HL-60/S4 (cell line): ENCODE measurements around the gene ZNRD2.

Source experiments
- in situ Hi-C: fragments of 300-500 bp; cut with MboI; formaldehyde crosslinking; loops from 2 replicates; pipeline ENCODE4 v1.14.3; 2022; ENCODE audit warnings: low sequenced_read_pairs

The ZNRD2 gene

DNA sequence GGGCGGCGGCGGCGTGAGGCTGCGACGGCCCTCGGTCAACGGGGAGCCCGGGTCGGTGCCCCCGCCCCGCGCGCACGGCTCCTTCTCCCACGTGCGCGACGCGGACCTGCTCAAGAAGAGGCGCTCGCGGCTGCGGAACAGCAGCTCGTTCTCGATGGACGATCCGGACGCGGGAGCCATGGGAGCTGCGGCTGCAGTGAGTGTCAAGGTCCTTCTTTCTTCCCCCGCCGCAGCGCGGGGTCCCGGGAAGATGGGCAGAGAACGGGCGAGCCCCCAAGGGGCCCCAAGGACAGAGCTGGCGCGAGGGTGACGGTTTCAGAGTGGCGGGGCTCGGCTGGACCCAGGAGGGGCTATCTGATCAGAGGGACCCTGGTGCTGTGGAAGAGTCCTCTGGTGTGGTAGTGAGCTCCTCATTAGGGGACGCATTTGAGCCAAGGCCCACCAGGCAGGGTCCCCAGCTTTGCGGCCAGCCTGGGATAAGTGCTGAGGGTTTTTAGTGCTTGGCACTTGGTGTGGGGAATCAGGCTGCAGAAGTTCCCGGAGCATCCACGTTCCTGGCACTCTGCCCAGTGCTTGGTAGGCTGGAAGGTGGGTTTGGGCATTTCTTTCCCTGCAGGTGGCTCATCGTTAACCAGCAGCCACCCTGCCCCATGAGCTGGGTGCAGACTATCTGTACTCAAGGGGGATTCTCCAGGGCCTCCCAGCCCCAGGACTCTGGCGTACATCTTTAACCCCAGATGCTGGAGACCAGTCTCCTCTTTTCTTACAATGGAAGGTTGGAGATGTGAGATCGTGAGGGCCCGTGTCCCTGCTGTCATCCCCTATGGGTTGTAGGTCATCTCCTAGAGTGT is 15.3 kb downstream of the ZNRD2 start:
- in situ Hi-C loops = no loop called here

DNA sequence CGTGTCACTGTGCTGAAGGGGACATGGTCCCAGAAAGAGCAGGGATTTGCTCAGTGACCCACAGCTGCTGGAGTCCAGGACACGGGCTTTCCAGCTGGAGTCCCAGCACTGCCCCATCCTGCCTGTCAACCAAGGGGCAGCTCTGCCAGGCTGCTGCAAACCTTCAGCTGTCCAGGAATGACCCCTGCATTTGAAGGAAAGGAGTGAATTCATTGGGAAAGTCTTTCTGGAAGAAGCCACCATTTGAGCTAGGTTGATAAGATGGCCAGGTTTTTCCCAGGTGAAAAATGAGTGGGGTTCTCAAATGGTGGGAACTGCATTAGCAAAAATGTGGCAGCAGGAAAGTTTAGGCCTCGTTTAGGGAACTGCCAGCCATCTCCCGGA is 16.0 kb downstream of the ZNRD2 start:
- in situ Hi-C loops = no loop called here

DNA sequence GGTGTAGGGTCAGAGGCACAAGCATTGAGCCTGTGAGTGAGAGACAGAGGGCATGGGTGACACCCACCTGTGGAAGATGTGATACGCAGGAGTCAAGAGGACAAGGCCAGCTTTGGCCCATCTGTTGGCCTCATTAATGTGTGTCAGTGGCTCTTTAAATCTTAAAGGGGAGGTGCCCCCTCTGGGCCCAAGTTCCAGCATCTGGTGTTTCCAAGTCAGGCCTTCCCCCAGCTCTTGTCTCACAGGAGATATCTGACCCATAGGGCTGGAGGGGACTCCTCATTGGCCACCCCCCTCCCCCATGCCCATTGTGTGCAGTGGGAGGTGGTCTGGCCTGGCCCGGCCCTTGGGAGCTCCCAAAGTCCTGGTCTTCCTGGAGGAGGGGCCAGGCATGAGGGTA is 16.4 kb downstream of the ZNRD2 start:
- in situ Hi-C loops = no loop called here

DNA sequence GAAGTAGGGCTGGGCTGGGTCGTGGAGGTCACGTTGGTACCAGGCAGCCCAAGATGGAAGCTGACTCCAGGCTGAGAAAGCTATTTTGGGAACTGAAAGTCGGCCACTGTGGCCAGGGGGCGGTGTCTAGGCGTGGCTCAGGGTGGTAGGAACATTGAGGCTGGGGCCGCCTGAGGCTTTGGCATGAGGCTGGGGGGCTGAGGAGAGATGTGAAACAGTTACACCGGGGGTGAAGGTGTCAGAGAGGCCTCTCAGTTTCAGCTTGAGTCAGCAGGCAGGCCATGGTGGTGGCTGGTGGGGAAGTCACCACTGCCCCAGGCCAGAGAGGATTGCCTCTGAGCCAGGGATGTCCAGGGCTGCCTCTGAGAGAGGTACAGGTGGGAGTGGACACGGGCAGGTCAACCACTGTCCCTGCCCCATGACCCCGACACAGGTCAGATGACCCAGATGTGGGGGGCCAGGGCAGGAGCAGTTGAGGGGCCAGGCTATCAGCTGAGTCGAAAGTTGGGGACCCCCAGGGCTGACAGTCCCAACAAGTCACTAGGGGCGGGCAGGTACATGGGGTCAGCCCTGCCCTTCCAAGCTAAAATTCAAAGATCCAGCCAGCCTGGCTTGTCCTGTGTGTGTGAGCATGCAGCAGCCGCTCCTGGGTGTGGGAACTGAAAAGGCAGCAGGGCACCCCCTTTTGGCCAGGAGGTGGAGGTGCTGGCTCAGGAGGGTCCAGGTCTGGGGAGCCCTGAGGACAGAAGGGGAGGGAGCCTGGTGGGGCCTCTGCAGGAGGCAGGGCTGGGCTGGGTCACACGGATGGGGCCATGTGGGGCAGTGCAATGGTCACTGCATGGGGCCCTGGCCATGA is 18.1 kb downstream of the ZNRD2 start:
- in situ Hi-C loops = no loop called here

DNA sequence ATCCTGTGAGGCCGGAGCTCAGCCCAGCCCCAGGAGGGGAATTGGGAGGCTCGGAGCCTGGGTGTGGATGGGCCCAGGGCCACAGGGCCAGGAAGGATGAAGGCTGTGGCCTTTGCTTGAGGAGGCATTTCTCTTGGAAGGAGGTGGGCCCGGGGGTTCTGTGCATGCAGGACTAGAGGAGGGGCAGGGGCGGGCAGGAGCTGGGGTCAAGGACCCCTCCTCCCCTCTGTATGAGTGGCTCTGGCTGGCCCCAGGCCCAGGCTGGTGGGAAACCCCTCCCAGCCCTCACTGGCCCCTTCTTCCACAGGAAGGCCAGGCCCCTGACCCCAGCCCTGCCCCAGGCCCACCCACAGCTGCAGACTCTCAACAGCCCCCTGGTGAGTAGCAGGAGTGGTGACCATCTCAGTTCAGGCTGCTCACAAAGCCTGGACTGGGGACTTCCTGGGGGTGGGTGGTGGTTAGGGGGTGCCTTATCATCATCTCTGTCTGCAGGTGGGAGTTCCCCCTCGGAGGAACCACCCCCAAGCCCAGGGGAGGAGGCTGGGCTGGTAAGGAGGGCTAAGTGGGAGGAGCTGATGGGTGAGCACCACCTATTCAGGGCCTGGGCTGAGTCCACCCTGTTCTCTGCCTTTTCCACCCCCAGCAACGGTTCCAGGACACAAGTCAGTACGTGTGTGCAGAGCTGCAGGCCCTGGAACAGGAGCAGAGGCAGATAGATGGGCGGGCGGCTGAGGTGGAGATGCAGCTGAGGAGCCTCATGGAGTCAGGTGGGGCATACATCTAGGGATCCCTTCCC is 19.4 kb downstream of the ZNRD2 start:
- in situ Hi-C loops = no loop called here

DNA sequence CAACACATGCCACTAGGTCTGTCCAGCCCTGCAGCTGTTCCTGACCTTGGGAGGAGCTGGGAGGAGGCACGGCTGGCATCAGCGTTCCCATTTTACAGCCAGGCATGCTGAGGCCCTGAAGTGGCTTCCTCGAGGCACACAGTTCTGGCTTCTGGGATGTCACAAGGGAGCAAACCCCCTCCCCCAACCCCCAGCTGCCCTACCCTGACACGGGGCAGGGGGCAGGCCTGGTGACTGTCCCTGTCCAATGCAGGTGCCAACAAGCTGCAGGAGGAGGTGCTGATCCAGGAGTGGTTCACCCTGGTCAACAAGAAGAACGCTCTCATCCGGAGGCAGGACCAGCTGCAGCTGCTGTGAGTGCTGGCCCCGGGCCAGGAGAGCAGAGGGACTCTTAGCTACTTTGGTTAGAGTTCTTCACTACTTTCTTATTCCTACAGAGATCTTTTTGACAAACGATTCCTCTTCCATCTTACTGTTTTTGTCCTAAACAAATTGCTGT is 20.0 kb downstream of the ZNRD2 start:
- in situ Hi-C loops = no loop called here

DNA sequence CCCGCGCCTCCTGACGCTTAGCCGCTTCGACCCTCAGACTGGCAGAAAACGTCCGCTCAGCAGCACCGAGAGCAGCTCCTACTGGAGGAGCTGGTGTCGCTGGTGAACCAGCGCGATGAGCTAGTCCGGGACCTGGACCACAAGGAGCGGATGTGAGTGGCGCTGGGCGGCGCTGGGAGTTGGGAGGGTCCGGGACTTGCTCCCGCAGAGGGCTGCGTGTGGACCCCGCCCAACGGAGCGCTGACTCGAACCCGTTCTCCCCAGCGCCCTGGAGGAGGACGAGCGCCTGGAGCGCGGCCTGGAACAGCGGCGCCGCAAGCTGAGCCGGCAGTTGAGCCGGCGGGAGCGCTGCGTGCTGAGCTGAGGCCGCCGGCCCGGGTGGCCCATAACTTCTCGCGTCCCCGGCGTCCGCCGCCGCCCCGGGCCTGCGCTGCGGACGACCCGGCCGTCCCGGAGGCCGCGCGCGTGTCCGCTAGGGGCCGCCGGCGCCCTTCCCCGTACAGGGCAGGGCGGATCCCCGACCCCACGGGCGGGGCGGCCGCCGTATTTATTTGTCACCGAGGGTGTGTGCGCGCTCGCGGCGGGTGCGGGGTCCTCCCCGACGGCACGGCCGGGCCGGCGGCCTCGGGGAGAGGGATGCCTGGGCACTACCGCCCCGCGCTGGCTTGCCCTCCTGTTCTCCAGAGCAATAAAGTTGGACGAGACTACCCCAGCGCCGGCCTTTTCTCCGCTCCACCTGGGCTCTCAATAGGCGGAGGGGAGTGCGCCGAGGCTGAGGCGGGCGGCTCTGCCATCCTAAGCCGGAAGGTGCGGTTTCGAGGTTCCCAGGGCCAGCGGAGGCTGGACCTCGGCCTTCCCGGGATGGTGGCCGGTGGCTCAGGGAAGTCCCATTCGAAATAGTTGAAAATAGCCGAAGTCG is 21.9 kb downstream of the ZNRD2 start:
- in situ Hi-C loops = no loop called here

DNA sequence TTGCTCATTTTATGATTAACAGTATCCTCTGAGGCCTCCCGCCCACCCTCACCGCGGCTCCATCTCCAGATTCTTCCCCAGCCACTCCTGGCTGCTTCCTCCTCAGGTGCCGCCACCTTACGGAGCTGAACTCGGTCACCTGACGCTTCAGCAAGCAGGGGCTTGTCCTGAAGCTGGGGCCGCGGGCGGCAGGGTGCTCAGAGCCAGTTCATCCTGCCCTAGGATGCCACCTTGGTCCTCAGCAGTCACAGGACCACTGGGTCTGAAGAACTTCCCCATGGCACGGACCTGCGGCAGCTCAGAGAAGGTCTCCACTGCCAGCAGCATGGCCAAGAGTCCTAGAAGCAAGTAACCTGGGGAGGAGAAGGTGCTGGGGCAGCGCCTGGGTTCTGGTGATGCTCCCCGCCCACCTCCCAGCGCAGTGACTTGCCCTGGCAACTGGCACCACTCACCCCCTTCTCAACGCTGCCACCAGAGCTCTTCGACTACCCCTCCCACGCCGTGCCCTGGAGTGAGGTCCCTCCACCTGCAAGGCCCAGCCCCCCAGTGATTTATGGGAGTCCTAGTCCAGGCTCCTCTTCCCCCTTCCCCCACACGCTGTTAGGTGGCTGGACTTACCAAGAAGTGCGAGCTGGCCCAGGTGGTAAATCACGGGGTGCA is 22.7 kb downstream of the ZNRD2 start:
- in situ Hi-C loops = no loop called here

DNA sequence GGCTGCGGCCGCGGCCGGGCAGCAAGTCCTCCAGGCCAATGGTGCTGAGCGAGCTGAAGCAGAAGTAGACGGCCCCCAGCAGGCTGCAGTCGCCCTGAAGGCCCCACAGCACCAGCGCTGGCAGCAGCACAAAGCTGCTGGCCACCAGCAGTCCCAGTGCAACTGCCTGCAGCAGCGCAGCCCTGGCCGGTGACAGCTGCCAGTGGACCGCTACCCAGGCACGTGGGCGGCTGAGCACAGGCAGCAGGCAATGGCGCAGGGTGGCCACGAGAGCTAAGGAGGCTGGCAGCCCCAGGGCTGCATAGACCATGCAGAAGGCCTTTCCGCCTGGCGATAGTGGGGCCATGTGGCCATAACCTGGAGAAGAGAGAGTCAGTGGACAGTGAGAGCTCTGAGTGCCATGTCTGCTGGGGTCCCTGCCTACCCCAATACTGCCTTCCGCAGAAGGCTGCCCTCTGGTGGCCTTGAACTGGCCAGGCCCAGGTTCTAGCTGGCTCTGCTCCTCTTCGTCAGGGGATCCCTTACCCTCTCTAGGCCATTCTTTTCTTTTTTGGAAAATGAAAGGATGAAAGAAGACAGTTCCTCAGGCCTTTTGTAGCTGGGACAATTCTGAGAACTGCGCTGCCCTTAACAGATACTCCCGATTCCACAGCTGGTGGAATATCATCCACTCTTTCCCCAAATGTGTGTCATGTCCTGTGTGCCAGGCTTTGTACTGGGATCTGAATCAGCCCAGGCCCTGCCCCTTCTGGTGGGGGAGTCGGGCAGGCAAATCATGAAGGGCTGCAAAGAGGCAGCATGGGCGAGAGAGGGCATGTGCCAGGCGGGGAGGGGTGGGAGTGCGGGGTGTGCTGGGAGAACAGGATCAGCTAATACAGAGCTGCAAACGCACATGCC is 23.5 kb downstream of the ZNRD2 start:
- in situ Hi-C loops = no loop called here

DNA sequence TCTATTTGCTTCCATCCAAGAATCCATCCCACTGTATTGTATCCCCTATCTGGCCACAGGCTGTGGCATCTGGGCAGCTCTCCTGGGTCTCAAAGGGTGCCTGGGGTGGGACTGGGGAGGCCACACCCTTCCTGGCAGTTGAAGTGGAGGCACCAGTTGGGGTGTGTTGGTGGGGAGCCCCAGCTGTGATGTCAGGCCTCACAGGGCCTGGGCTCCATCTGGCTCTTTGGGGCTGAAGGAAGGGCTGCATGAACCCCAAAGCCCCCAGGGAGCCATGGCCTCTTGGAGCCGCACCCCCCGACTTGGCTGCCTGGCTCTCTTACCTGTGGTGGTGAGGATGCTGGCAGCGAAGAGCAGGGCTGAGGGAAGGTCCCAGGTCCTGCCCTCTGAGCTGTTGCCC is 24.9 kb downstream of the ZNRD2 start:
- in situ Hi-C loops = no loop called here

DNA sequence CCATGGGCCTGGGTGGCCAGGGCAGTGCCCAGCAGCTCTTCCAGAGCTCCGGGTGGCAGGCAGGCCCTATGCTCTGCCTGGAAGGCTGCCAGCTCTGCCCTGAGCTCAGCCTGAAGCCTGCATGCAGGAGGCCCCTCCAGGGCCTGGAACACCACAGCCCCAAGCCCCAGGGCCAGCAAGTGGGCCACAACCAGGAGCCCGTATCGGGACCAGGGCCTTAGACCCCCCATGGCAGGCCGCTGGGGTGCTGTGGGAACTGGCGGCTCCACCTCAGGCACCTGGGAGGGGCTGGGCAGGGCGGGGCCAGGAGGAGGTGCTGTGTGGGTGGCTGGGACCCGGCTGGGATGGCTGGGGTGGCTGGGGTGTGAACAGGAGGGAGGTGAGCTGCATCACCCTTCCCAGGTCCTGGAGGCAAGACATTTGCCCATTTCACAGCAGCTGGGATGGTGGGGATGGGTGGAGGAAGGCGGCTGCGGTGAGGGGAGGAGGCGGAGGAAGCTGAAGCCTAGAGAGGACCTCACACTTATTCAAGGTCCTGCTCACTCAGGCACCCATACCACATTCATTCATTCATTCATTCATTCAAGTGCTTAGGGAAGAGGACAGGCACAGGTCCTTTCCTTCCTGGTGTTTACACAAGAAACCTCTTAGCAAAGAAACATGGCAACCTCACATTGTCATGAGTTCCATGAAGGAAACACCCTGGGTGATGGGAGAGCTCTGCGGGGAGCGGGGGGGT is 25.4 kb downstream of the ZNRD2 start, which contains the start of gene KCNK7:
KCNK7 (minus strand) TSS at position 258 of the 739 bp plus-strand sequence; CDS start at position 230, 28 bp downstream.
- in situ Hi-C loops = no loop called here

DNA sequence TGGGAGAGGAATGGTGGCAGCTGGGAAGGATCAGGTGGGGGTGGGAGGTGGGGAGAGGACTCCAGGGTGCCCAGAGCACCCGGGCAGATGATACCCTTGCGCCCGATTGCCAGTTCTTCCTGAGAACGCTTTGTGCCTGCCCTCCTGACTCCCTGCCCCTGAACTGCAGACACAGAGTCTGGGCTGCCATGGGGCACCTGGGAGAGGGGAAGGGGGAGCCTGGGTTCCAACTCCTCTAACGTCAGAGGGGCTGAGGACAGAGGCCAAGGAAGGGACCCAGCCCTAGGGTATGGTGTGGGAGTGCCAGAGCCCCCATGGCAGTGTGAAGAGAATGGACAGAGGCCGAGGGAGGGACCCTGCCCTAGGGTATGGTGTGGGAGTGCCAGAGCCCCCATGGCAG is 26.2 kb downstream of the ZNRD2 start:
- in situ Hi-C loops = no loop called here

DNA sequence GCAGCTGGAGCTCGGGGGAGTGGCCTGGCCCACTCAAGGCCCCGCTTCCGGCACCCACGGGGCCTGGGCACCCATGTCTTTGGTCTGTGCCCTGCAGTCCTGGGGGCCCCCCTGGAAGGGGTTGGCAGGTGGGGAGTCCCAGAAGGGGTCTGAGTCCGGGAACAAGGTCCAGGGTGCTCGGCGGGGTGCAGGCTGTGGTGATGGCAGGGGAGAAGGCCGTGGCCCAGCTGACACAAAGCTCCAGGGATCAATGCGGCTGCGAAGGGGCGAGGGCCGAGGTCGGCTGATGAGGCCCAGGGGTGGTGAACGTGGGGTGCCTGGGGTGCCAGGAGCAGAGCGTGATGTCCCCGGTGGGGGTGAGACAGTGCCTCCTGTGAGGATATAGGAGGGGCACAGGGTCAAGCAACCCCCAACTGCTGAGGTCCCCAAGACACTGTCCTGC is 28.0 kb downstream of the ZNRD2 start:
- in situ Hi-C loops = no loop called here

DNA sequence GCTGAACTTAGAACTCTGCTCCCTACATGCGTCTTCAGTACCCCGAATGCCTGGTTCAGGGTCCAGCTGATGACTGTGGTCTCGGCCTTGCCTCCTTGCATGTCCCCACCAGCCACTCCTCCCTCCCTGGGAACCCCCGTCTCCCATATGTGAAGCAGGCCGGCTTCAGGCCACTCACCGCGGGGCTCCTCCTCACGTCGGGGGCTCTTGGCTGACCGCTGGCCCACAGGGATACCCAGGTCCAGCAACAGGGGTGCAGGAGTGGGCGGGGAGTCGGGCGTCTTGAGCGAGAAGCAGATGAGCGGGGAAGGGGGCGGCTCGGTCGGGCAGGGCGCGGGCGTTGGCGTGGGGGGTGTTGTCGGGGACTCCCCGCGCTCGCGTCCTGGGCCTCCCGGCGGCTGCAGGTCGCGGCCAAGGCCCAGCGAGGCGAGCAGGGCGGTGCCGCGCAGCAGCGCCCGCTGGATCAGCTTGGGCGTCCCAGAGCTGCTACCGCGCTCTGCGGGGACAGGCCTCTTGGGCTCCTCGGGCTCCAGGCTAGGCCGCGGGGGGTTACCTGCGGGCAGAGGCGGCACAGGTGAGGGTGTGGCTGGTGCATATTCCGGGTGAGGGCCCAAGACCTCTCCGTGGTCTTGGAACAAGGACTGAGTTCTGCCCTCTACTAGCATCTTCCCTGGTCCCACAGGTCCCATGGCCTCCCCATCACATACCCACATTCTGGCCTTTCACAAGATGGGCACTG is 29.1 kb downstream of the ZNRD2 start:
- in situ Hi-C loops = no loop called here

DNA sequence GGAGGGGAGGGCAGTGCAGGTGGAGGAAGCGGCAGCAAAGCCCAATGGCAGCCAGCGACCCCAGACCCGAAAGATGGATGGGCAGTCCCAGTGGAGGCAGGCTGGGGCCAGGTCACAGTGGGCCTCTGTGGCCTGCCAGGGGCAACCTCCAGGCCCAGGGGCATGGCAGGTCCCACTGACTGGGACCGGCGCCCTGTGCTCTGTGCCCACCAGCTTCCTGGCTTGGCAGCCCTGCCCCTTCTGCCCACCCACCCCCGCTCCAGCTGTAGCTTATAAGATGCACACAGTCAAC is 29.6 kb downstream of the ZNRD2 start:
- in situ Hi-C loops = no loop called here

DNA sequence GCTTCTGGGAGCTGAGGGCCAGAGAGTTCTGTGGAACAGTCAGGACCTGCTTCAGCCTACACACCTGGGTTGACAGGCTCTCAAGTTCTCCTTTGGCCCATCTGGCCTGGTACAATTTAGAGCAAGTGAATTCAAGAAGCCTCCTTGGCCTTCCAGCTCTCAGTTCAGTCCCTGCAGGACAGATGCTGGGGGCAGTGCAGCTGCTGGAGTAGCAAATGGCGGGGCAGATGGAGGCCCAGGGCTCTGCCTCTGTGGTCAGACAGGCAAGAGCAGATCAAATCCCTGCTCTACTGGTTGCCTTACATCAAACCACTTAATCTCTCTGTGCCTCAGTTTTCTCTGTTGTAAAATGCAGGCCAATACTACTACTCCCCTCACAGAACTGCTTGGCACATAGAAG is 34.0 kb downstream of the ZNRD2 start:
- in situ Hi-C loops = no loop called here
